ENCODE results near the gene CD226.
"Not testable (repeated sequence)": the region's sequence is repeated elsewhere in the genome, so short reads cannot be mapped to it uniquely, and the experiment has no call there.

The CD226 gene

GRCh38 chr18:69880083-69880482, 67.6 kb downstream of the CD226 start:
- TF ChIP-seq TAF1 (IDR thresholded peaks at IDR 0.05; ENCODE audit: borderline replicate concordance, low read depth, low read length) (no peak), POLR2AphosphoS5 (IDR thresholded peaks at IDR 0.05; ENCODE audit: low read depth, low read length) (no peak), POLR2A (IDR thresholded peaks at IDR 0.05; ENCODE audit: low read depth, low read length) (no peak)
- FAIRE-seq, result no peak
- no peak for DNase-seq (ENCODE audit: insufficient read length)

DNA sequence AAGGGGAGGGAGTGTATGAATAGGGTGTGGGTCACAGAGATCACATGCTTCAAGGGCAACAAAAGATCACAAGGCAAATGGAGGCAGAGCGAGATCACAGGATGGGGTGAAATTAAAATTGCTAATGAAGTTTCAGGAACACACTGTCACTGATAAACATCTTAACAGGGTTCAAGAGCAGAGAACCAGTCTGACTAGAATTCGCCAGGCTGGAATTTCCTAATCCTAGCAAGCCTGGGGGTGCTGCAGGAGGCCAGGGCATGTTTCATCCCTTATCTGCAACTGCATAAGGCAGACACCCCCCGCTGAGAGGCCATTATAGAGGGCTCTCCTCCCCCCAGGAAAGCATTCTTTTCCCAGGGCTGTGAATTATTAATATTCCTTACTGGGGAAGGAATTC, 68.6 kb downstream of the CD226 start:
- FAIRE-seq; DNase-seq (ENCODE audit: insufficient read length): not testable (repeated sequence)

DNA sequence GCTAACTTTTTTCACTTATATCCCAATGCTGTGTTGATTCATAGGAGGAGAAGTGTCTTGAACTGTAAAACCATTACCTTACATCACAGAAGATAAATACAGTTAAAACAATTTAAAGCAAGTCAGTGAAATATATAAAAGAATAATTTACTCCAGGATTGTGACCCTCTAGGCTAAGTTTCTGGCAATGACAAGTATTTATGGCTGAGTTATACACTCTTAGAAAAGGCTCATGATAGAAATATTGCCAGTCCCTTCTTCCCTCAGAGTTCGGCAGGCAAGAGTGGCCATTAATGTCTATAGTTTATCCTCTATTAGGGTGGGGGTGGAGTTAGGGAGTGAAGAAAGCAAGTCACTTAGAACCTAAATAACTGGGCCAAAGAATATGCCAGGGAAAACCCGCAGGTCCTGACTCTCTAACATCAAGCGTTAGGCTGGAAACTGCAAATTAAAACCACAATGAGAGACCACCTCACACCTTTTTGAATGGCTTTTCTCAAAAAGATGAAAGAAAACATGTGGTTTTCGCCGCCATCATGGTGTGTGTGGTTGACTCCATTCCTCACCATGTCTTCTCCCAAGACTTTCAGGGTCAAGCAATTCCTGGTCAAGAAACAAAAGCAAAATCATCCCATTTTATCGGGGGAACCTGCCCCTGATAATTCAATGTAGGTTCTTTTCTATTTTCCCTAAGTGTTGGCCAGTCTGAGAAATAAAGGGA, 69.3 kb downstream of the CD226 start:
- FAIRE-seq (no peak), DNase-seq (ENCODE audit: insufficient read length) (no peak)
- TF ChIP-seq TAF1 (IDR thresholded peaks at IDR 0.05; ENCODE audit: borderline replicate concordance, low read depth, low read length) (no peak), POLR2AphosphoS5 (IDR thresholded peaks at IDR 0.05; ENCODE audit: low read depth, low read length) (no peak), POLR2A (IDR thresholded peaks at IDR 0.05; ENCODE audit: low read depth, low read length) (no peak)

DNA sequence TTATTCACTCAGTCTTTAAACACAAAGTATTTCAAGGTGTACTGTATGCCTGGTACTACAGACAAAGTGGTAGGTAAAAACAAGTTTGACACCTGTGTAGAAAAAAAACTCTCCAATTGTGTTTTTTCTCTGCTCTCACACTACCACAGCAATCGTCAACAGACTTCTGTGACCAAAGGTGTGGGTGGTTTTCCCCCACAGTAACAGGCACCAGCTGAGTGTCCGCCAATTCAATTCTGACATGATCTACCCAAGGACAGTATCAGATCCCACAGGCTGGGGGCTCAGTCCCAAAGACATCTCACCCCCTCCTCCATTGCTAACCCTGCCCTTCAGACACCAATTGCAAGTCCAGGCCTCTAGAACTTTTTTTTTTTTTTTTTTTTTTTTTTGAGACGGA, 71.2 kb downstream of the CD226 start:
- TF ChIP-seq TAF1 (IDR thresholded peaks at IDR 0.05; ENCODE audit: borderline replicate concordance, low read depth, low read length), result no peak
- TF ChIP-seq POLR2AphosphoS5 (IDR thresholded peaks at IDR 0.05; ENCODE audit: low read depth, low read length), result no peak
- no peak for TF ChIP-seq POLR2A (IDR thresholded peaks at IDR 0.05; ENCODE audit: low read depth, low read length)
- DNase-seq (ENCODE audit: insufficient read length) (no peak), FAIRE-seq (no peak)

DNA sequence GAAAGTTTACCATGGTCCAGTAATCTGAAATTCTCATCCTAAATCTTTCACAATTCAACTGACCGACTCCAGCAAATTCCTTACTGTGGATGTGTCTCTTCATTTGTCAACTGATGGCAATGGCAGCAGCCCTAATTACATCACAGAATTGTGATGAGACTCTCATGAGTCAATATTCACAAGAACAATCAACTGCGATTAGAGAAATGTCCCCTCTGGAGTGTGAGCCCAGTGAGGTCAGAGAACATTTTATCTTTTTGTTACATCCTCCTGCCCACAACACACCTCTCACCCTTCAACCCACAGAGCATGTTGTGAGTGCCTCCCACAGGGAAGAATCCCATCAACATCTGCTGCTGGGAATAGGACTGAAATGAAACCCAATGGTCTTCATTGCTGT, 73.6 kb downstream of the CD226 start:
- TF ChIP-seq POLR2AphosphoS5 (IDR thresholded peaks at IDR 0.05; ENCODE audit: low read depth, low read length) (no peak), POLR2A (IDR thresholded peaks at IDR 0.05; ENCODE audit: low read depth, low read length) (no peak), TAF1 (IDR thresholded peaks at IDR 0.05; ENCODE audit: borderline replicate concordance, low read depth, low read length) (no peak)
- DNase-seq (ENCODE audit: insufficient read length) (no peak), FAIRE-seq (no peak)

DNA sequence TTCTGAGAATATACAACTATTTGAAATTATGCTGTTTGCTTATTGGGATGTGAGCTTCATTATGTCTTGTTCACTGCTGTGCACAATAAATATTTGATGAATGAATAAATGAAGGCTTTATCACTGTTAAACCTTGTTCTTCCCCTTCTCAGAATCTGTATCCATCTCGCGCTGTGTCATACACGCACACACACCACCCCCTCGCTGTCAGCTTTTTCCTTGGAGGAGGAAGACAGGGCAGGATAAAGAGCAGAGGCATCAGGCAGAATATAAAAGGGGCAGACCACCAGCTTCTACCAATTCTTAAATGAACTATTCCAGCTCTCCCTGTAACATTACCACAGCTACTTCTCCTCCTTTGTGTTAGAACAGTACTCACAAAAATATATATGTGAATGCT, 75.0 kb downstream of the CD226 start:
- FAIRE-seq, result no peak

DNA sequence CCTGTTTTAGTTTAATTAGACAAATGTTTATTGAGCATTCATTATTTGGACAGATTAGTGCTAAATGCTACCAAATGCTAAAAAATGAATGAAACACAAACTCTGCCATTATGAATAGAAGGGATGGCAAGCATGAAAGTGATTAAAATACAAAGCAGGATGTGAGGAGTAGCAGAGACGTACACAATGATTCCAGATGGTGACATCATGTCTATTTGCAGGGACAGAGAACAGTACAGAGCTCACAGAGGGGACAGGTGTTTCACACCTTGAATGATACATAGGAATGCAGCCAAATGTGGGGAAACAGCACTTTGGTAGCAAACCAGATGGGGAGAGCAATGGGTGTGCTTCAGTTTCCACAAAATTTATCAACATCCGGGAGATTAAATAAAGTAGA, 76.3 kb downstream of the CD226 start:
- TF ChIP-seq POLR2AphosphoS5 (IDR thresholded peaks at IDR 0.05; ENCODE audit: low read depth, low read length) (no peak), POLR2A (IDR thresholded peaks at IDR 0.05; ENCODE audit: low read depth, low read length) (no peak), TAF1 (IDR thresholded peaks at IDR 0.05; ENCODE audit: borderline replicate concordance, low read depth, low read length) (no peak)
- no peak for DNase-seq (ENCODE audit: insufficient read length)
- FAIRE-seq, result peak; percentile 48

More for the DNA sequence above, 75.0 kb downstream of the CD226 start:
- TF ChIP-seq POLR2AphosphoS5 (IDR thresholded peaks at IDR 0.05; ENCODE audit: low read depth, low read length), result no peak
- no peak for TF ChIP-seq TAF1 (IDR thresholded peaks at IDR 0.05; ENCODE audit: borderline replicate concordance, low read depth, low read length)
- TF ChIP-seq POLR2A (IDR thresholded peaks at IDR 0.05; ENCODE audit: low read depth, low read length), result no peak
- DNase-seq (ENCODE audit: insufficient read length), result no peak

- TF ChIP-seq POLR2A (IDR thresholded peaks at IDR 0.05; ENCODE audit: low read depth, low read length) (no peak), POLR2AphosphoS5 (IDR thresholded peaks at IDR 0.05; ENCODE audit: low read depth, low read length) (no peak), TAF1 (IDR thresholded peaks at IDR 0.05; ENCODE audit: borderline replicate concordance, low read depth, low read length) (no peak)
- DNase-seq (ENCODE audit: insufficient read length) (no peak), FAIRE-seq (no peak)
Measured at GRCh38 chr18:69870736-69871135, 76.9 kb downstream of the CD226 start.

DNA sequence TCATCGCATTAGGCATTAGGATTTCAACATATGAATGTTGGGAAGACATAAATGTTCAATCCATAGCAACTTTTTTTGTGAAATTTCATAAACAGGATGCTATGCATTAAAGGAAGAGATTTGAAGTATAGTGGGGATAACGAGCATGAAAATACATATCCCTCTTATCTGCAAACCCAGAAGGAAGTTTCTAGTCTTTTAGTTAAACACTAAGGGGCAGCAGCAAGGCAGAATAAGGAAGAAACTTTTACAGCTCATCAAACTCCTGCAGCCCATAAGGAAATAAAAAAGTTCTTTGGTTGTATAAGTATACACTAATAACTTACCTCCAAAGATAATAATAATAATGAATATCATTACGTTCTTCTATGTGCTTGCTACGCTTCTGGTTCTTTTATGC, 81.5 kb downstream of the CD226 start:
- TF ChIP-seq POLR2AphosphoS5 (IDR thresholded peaks at IDR 0.05; ENCODE audit: low read depth, low read length), result no peak
- no peak for TF ChIP-seq TAF1 (IDR thresholded peaks at IDR 0.05; ENCODE audit: borderline replicate concordance, low read depth, low read length)
- no peak for TF ChIP-seq POLR2A (IDR thresholded peaks at IDR 0.05; ENCODE audit: low read depth, low read length)
- DNase-seq (ENCODE audit: insufficient read length), result no peak
- no peak for FAIRE-seq

- FAIRE-seq (no peak), DNase-seq (ENCODE audit: insufficient read length) (no peak)
- TF ChIP-seq TAF1 (IDR thresholded peaks at IDR 0.05; ENCODE audit: borderline replicate concordance, low read depth, low read length) (no peak), POLR2AphosphoS5 (IDR thresholded peaks at IDR 0.05; ENCODE audit: low read depth, low read length) (no peak), POLR2A (IDR thresholded peaks at IDR 0.05; ENCODE audit: low read depth, low read length) (no peak)
Measured at GRCh38 chr18:69865776-69866175, 81.9 kb downstream of the CD226 start.

GRCh38 chr18:69864802-69865201, 82.9 kb downstream of the CD226 start:
- FAIRE-seq; DNase-seq (ENCODE audit: insufficient read length): not testable (repeated sequence)

GRCh38 chr18:69858897-69859296, 88.8 kb downstream of the CD226 start:
- TF ChIP-seq POLR2A (IDR thresholded peaks at IDR 0.05; ENCODE audit: low read depth, low read length), result no peak
- FAIRE-seq (no peak), DNase-seq (ENCODE audit: insufficient read length) (no peak)

GRCh38 chr18:69854455-69854854, 93.2 kb downstream of the CD226 start:
- FAIRE-seq (no peak), DNase-seq (ENCODE audit: insufficient read length) (no peak)
- TF ChIP-seq POLR2AphosphoS5 (IDR thresholded peaks at IDR 0.05; ENCODE audit: low read depth, low read length) (no peak), POLR2A (IDR thresholded peaks at IDR 0.05; ENCODE audit: low read depth, low read length) (no peak), TAF1 (IDR thresholded peaks at IDR 0.05; ENCODE audit: borderline replicate concordance, low read depth, low read length) (no peak)
